HFFc6 (cell line): Measurements from ENCODE around the gene PDE4B. TPM values are rescaled to one million over a fixed set of nuclear protein-coding genes. Genes with fewer than 3 reads are reported as not detected.

Source experiments
- DNase-seq: peaks from one replicate; pipeline ENCODE4 v3.0.0-alpha.2; 2018
- H3K27ac Mint-ChIP-seq: 2 replicates; pipeline ENCODE4 v1.8.0; 2020; ENCODE audit warnings: mild to moderate bottlenecking, mixed read lengths
- H3K27me3 Mint-ChIP-seq: 2 replicates; pipeline ENCODE4 v1.8.0; 2021; ENCODE audit warnings: mild to moderate bottlenecking, moderate library complexity, mixed read lengths; ENCODE audit not compliant: insufficient read depth
- H3K36me3 Mint-ChIP-seq: 2 replicates; pipeline ENCODE4 v1.8.0; 2021; ENCODE audit warnings: low read depth, mixed read lengths
- H3K4me1 Mint-ChIP-seq: 2 replicates; pipeline ENCODE4 v1.8.0; 2020; ENCODE audit warnings: low read depth, mixed read lengths
- H3K4me3 Mint-ChIP-seq: 2 replicates; pipeline ENCODE4 v1.8.0; 2020; ENCODE audit warnings: mild to moderate bottlenecking, moderate library complexity, mixed read lengths
- H3K9me3 Mint-ChIP-seq: 2 replicates; pipeline ENCODE4 v1.8.0; 2020; ENCODE audit warnings: mild to moderate bottlenecking, mixed read lengths
- CTCF ChIP-seq: fragments of 200-600 bp; sonication (generic); IDR thresholded peaks from 2 replicates; pipeline ENCODE4 v1.5.0; 2021; ENCODE audit warnings: antibody characterized with exemption, mild to moderate bottlenecking
- total RNA-seq, 6 experiments: library from RNA; stranded (reverse); fragmentation: NEBNext Ultra II Directional; extraction: Animal tissue kit (Norgen Biotek cat#: 25700); gene quantifications; 2 replicates in 1 of 6; 3 replicates in 5 of 6; pipeline ENCODE4 v1.2.3, GENCODE V29; 2021

Gene PDE4B
- total RNA-seq, 6 experiments from 2014 or later, result 34.9 to 57.6 (median 42.8) TPM

- no peak overlapping the region for H3K27ac Mint-ChIP-seq
- H3K4me1 Mint-ChIP-seq, result peaks cover 12% of the 10 kb centered on the region
- no peaks in the 10 kb centered on the region for H3K9me3 Mint-ChIP-seq
Measured at GRCh38 chr1:66309006-66309741, 516.5 kb downstream of the PDE4B start.

GRCh38 chr1:66311092-66311491 lies 518.4 kb downstream of the PDE4B start:
- Mint-ChIP-seq H3K27me3 (no peaks in the 10 kb centered on the region; the same call in 1 of the 2 replicates), H3K36me3 (peaks cover 5% of the 10 kb centered on the region; the same call in 1 of the 2 replicates), H3K27ac (no peak overlapping the region), H3K4me1 (peaks cover 20% of the 10 kb centered on the region), H3K4me3 (no peak overlapping the region), H3K9me3 (no peaks in the 10 kb centered on the region)
- DNase-seq, result no peak
- no peak for TF ChIP-seq CTCF

More at GRCh38 chr1:66309006-66309741, 516.5 kb downstream of the PDE4B start:
- no peaks in the 10 kb centered on the region for H3K27me3 Mint-ChIP-seq
- TF ChIP-seq CTCF, result no peak
- H3K4me3 Mint-ChIP-seq, result no peak overlapping the region
- no peak for DNase-seq
- no peaks in the 10 kb centered on the region for H3K36me3 Mint-ChIP-seq

- Mint-ChIP-seq H3K27me3 (no peaks in the 10 kb centered on the region; the same call in 1 of the 2 replicates), H3K9me3 (no peaks in the 10 kb centered on the region), H3K27ac (no peak overlapping the region), H3K4me1 (peaks cover 25% of the 10 kb centered on the region), H3K4me3 (no peak overlapping the region), H3K36me3 (peaks cover 5% of the 10 kb centered on the region; the same call in 1 of the 2 replicates)
- TF ChIP-seq CTCF, result no peak
- no peak for DNase-seq
Measured at GRCh38 chr1:66311628-66312027, 518.9 kb downstream of the PDE4B start.

GRCh38 chr1:66312271-66312990 lies 519.7 kb downstream of the PDE4B start:
- Mint-ChIP-seq H3K27ac (no peak overlapping the region), H3K36me3 (peaks cover 5% of the 10 kb centered on the region; the same call in 1 of the 2 replicates), H3K4me1 (peaks cover 33% of the 10 kb centered on the region), H3K27me3 (no peaks in the 10 kb centered on the region; the same call in 1 of the 2 replicates), H3K4me3 (no peak overlapping the region), H3K9me3 (no peaks in the 10 kb centered on the region)
- no peak for TF ChIP-seq CTCF
- no peak for DNase-seq

- H3K36me3 Mint-ChIP-seq, result peaks cover 5% of the 10 kb centered on the region; the same call in 1 of the 2 replicates
- peaks cover 34% of the 10 kb centered on the region for H3K4me1 Mint-ChIP-seq
- DNase-seq, result no peak
- no peak for TF ChIP-seq CTCF
- H3K4me3 Mint-ChIP-seq, result no peak overlapping the region
- no peak overlapping the region for H3K27ac Mint-ChIP-seq
- no peaks in the 10 kb centered on the region; the same call in 1 of the 2 replicates for H3K27me3 Mint-ChIP-seq
- H3K9me3 Mint-ChIP-seq, result no peaks in the 10 kb centered on the region
Measured at GRCh38 chr1:66313429-66313828, 520.7 kb downstream of the PDE4B start.
